ENCODE data around the gene ADCK2.
"Not testable (repeated sequence)": the region's sequence is repeated elsewhere in the genome, so short reads cannot be mapped to it uniquely, and the experiment has no call there.

The ADCK2 gene

GRCh38 chr7:140675726-140676125, 3.0 kb downstream of the ADCK2 start:
- DNase-seq: no peak

GRCh38 chr7:140676306-140676705, 3.6 kb downstream of the ADCK2 start:
- DNase-seq: peak; percentile 49

- DNase-seq: not testable (repeated sequence)
Measured at GRCh38 chr7:140676956-140677355, 4.2 kb downstream of the ADCK2 start.

- DNase-seq: no peak
Measured at GRCh38 chr7:140677496-140677895, 4.8 kb downstream of the ADCK2 start.

GRCh38 chr7:140678081-140678815, 5.5 kb downstream of the ADCK2 start:
- no peak for DNase-seq

- no peak for DNase-seq
Measured at GRCh38 chr7:140678816-140679130, 6.0 kb downstream of the ADCK2 start.

GRCh38 chr7:140679186-140679585, 6.4 kb downstream of the ADCK2 start:
- no peak for DNase-seq

- no peak for DNase-seq
Measured at GRCh38 chr7:140680886-140681285, 8.1 kb downstream of the ADCK2 start.

GRCh38 chr7:140681766-140682165, 9.0 kb downstream of the ADCK2 start:
- no peak for DNase-seq

GRCh38 chr7:140683657-140684056, 10.9 kb downstream of the ADCK2 start:
- no peak for DNase-seq

GRCh38 chr7:140684066-140684950, 11.6 kb downstream of the ADCK2 start:
- no peak for DNase-seq

GRCh38 chr7:140685407-140686087, 12.8 kb downstream of the ADCK2 start:
- no peak for DNase-seq

GRCh38 chr7:140686921-140687320, 14.2 kb downstream of the ADCK2 start:
- DNase-seq: no peak

- no peak for DNase-seq
Measured at GRCh38 chr7:140688341-140688740, 15.6 kb downstream of the ADCK2 start.

- DNase-seq: no peak
Measured at GRCh38 chr7:140689199-140690152, 16.7 kb downstream of the ADCK2 start.

- no peak for DNase-seq
Measured at GRCh38 chr7:140691376-140692045, 18.8 kb downstream of the ADCK2 start.

GRCh38 chr7:140693849-140694248, 21.1 kb downstream of the ADCK2 start:
- not testable (repeated sequence) for DNase-seq

- DNase-seq: no peak
Measured at GRCh38 chr7:140694592-140694991, 21.8 kb downstream of the ADCK2 start.

GRCh38 chr7:140695381-140695780, 22.6 kb downstream of the ADCK2 start:
- no peak for DNase-seq

GRCh38 chr7:140696024-140696679, 23.4 kb downstream of the ADCK2 start:
- DNase-seq: peak; percentile 91
